OCI-LY7 (cell line): ENCODE results near the gene HMG20B. TPM values are rescaled to one million over a fixed set of nuclear protein-coding genes. Genes with fewer than 3 reads are reported as not detected.

Source experiments
- BruUV-seq: library from RNA; stranded (reverse); fragments of 400-500 nt; replicated peaks from 2 replicates; lab custom pipeline; 2021; lab: Mats Ljungman, UMichigan
- CTCF ChIA-PET: fragments of 300-600 bp; sonication (Branson Sonifier 250); formaldehyde crosslinking; loops from one replicate; lab custom pipeline; 2022; ENCODE audit warnings: antibody characterized with exemption; ENCODE audit not compliant: unreplicated experiment; lab: Charles Lee
- POLR2A ChIA-PET: fragments of 300-600 bp; sonication (Branson Sonifier 250); formaldehyde crosslinking; loops from one replicate; lab custom pipeline; 2022; ENCODE audit warnings: antibody characterized with exemption; lab: Charles Lee
- DNase-seq: peaks from one replicate; pipeline ENCODE4 v3.0.0-alpha.2; 2015; ENCODE audit warnings: low spot score
- H2AFZ ChIP-seq: fragments of 200-600 bp; sonication (generic), shearing (Covaris generic); 2 replicates; pipeline ENCODE4 v1.6.1; 2014; ENCODE audit warnings: mild to moderate bottlenecking, antibody characterized with exemption, low read length, moderate library complexity
- H3K27ac ChIP-seq: fragments of 200-600 bp; sonication (generic); 2 replicates; pipeline ENCODE4 v1.5.1; 2014; ENCODE audit warnings: mixed run types, low read depth, mild to moderate bottlenecking, moderate library complexity, low read length, inconsistent platforms; ENCODE audit not compliant: poor library complexity, severe bottlenecking
- H3K36me3 ChIP-seq: fragments of 200-600 bp; sonication (generic); 2 replicates; pipeline ENCODE4 v1.6.1; 2014; ENCODE audit warnings: mild to moderate bottlenecking, antibody characterized with exemption, low read length, moderate library complexity, mixed read lengths; ENCODE audit not compliant: insufficient read depth
- H3K4me1 ChIP-seq: fragments of 200-600 bp; sonication (generic); 2 replicates; pipeline ENCODE4 v1.5.1; 2014; ENCODE audit warnings: mild to moderate bottlenecking, low read length; ENCODE audit not compliant: insufficient read depth, poor library complexity, severe bottlenecking
- H3K4me2 ChIP-seq: fragments of 200-600 bp; sonication (generic); 2 replicates; pipeline ENCODE4 v1.6.1; 2014; ENCODE audit warnings: mild to moderate bottlenecking, low read length
- H3K4me3 ChIP-seq: fragments of 200-600 bp; sonication (generic); 2 replicates; pipeline ENCODE4 v1.5.1; 2014; ENCODE audit warnings: mild to moderate bottlenecking, low read depth, low read length; ENCODE audit not compliant: poor library complexity, severe bottlenecking
- H3K79me2 ChIP-seq: fragments of 200-600 bp; sonication (generic); 2 replicates; pipeline ENCODE4 v1.6.1; 2016; ENCODE audit warnings: low read depth, mild to moderate bottlenecking, low read length, moderate library complexity, mixed read lengths; ENCODE audit not compliant: insufficient read depth
- H3K9me2 ChIP-seq: fragments of 200-600 bp; sonication (generic); 2 replicates; pipeline ENCODE4 v1.6.1; 2016; ENCODE audit warnings: mild to moderate bottlenecking, low read length, mixed read lengths; ENCODE audit not compliant: insufficient read depth
- H3K9me3 ChIP-seq: fragments of 200-600 bp; sonication (generic); 2 replicates; pipeline ENCODE4 v1.6.1; 2014; ENCODE audit warnings: mild to moderate bottlenecking, mixed run types, low read length, mixed read lengths
- H4K20me1 ChIP-seq: fragments of 200-600 bp; sonication (generic); 2 replicates; pipeline ENCODE4 v1.6.1; 2014; ENCODE audit warnings: mild to moderate bottlenecking, antibody characterized with exemption, low read length, moderate library complexity, mixed read lengths; ENCODE audit not compliant: insufficient read depth
- EZH2phosphoT487 ChIP-seq: fragments of 200-600 bp; sonication (generic); IDR thresholded peaks from 2 replicates; pipeline ENCODE4 v1.6.1; 2018; ENCODE audit warnings: low read depth, borderline replicate concordance, mild to moderate bottlenecking, mixed run types, antibody characterized with exemption, low read length, moderate library complexity, mixed read lengths
- intact Hi-C: fragments of 100-400 bp; cut with micrococcal nuclease; formaldehyde crosslinking; loops from one replicate; pipeline ENCODE4 v1.10.0; 2022; ENCODE audit not compliant: unreplicated experiment
- total RNA-seq, 2 experiments: library from RNA; depleted of rRNA in 1 of 2; stranded (reverse); fragments of >200 nt in 1 of 2; shearing (Covaris generic) in 1 of 2; gene quantifications; 2 replicates each; pipeline ENCODE4 v1.2.3, GENCODE V29; 2014 to 2022
- TF ChIP-seq, protein P1 (sequence below): fragments of 200-600 bp; sonication (generic); conservative IDR thresholded peaks from 2 replicates; pipeline ENCODE4 v1.5.1; 2014; ENCODE audit warnings: mild to moderate bottlenecking, antibody characterized with exemption, low read length, moderate library complexity, mixed read lengths

Gene HMG20B
- total RNA-seq, 2 experiments from 2014 or later = 91.0 to 119 TPM

DNA sequence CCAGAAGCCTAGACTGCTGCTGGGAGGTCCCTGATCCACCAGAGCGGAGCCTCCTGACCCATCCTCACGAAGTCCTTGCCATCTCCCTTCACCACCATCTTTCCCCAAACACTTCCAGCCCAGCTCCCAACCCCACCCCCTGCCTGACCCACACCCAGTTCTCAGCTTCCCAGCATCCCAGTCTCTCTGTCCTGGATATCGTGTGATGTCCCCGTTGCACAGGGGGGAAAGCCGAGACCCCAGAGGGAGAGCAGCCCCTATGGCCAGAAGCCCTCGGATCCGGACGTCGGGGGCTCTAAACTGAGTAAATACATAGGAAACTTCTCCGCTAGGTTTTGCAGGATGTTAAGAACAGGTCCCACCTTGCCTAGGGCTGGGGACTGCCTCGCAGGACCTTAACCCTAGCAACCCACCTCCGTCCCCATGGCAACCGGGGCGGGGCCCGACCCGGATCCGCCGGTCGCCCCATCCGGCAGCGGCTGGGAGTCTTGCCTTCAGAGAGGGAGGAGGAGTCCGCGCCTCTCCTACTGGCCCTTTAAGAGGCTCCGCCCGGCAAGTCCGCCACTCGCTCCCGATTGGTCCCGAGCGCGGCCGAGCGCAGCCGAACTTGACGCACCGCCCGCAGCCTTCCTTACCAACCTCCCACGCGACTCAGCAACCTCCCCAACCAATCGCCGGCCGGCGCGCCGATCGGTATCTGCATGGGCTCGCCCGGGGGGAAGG, 451 bp upstream of the HMG20B start:
- peak; percentile 99 for DNase-seq
- BruUV-seq = no TSS peak
- Histone ChIP-seq H3K36me3 (peaks cover 25% of the 10 kb centered on the region), H2AFZ (peak overlapping the region; percentile 40; the same call in 1 of the 2 replicates), H3K79me2 (peaks cover 5% of the 10 kb centered on the region; the same call in 1 of the 2 replicates), H3K4me3 (peak overlapping the region; percentile 98), H3K9me3 (no peaks in the 10 kb centered on the region), H3K27ac (peak overlapping the region; percentile 12), H3K9me2 (no peaks in the 10 kb centered on the region), H3K4me2 (peak overlapping the region; percentile 88), H4K20me1 (no peaks in the 10 kb centered on the region), H3K4me1 (peaks cover 6% of the 10 kb centered on the region)
- CTCF ChIA-PET = no interaction called here
- intact Hi-C loops = loop anchor here (1.0 to 5.0 kb wide), 2 partner anchors 15 to 65 kb away; partner anchors contain the start of genes FZR1 and MFSD12
- TF ChIP-seq EZH2phosphoT487 = no peak
- POLR2A ChIA-PET = no interaction called here

DNA sequence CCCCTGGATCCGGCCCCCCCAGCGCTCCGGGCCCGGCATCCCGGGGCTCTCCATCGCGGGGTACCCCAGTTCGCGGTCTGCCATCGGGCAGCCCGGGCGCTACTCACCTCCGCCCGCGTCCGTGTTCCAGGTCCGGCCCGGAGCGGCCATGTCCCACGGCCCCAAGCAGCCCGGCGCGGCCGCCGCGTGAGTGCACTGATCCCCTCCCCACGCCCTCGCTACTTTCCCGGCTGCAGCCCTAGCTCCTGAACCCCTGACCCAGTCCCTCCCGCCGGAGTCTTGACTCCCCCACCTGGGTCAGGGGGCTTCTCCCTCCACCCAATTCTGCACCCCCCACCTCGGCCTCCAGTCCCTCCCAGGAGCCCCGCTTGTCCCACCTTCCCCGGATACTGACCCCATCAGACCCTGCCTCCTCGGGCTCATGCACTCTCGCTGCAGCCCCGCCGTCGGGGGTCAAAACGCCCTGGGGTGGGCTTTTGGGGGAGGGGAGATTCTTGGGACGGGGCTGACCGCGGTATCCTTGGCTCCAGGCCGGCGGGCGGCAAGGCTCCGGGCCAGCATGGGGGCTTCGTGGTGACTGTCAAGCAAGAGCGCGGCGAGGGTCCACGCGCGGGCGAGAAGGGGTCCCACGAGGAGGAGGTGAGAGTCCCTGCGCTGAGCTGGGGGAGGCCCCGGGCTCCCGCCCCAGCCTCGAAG, 566 bp downstream of the HMG20B start:
- Histone ChIP-seq H3K9me2 (no peaks in the 10 kb centered on the region), H3K4me3 (peak overlapping the region; percentile 98), H3K36me3 (peaks cover 25% of the 10 kb centered on the region), H3K4me2 (peak overlapping the region; percentile 88), H3K27ac (peak overlapping the region; percentile 74), H3K4me1 (peaks cover 6% of the 10 kb centered on the region), H3K9me3 (no peaks in the 10 kb centered on the region), H2AFZ (peak overlapping the region; percentile 3; the same call in 1 of the 2 replicates), H3K79me2 (peaks cover 5% of the 10 kb centered on the region; the same call in 1 of the 2 replicates), H4K20me1 (no peaks in the 10 kb centered on the region)
- ChIA-PET CTCF (no interaction called here), POLR2A (interaction anchor here (0.6 to 1.4 kb wide), 3 partner anchors 16 to 248 kb away, joined by 3 to 5 read pairs (median 4); partner anchors contain the start of gene MFSD12)
- no TSS peak for BruUV-seq
- TF ChIP-seq, protein P1, sequence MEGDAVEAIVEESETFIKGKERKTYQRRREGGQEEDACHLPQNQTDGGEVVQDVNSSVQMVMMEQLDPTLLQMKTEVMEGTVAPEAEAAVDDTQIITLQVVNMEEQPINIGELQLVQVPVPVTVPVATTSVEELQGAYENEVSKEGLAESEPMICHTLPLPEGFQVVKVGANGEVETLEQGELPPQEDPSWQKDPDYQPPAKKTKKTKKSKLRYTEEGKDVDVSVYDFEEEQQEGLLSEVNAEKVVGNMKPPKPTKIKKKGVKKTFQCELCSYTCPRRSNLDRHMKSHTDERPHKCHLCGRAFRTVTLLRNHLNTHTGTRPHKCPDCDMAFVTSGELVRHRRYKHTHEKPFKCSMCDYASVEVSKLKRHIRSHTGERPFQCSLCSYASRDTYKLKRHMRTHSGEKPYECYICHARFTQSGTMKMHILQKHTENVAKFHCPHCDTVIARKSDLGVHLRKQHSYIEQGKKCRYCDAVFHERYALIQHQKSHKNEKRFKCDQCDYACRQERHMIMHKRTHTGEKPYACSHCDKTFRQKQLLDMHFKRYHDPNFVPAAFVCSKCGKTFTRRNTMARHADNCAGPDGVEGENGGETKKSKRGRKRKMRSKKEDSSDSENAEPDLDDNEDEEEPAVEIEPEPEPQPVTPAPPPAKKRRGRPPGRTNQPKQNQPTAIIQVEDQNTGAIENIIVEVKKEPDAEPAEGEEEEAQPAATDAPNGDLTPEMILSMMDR = no peak
- no peak for TF ChIP-seq EZH2phosphoT487
- peak; percentile 61 for DNase-seq
- intact Hi-C loops = loop anchor here (5.0 kb wide), 1 partner anchor 66 kb away; the partner anchor contains the start of gene FZR1
